NCI-H226 (cell line): ENCODE measurements around the gene FCRL5.
A peak's percentile ranks its signal among the peaks of the same experiment; 100 is the strongest.

Experiments used
- DNase-seq: peaks from one replicate; pipeline ENCODE4 v3.0.0-alpha.2; 2015

Gene FCRL5

DNA sequence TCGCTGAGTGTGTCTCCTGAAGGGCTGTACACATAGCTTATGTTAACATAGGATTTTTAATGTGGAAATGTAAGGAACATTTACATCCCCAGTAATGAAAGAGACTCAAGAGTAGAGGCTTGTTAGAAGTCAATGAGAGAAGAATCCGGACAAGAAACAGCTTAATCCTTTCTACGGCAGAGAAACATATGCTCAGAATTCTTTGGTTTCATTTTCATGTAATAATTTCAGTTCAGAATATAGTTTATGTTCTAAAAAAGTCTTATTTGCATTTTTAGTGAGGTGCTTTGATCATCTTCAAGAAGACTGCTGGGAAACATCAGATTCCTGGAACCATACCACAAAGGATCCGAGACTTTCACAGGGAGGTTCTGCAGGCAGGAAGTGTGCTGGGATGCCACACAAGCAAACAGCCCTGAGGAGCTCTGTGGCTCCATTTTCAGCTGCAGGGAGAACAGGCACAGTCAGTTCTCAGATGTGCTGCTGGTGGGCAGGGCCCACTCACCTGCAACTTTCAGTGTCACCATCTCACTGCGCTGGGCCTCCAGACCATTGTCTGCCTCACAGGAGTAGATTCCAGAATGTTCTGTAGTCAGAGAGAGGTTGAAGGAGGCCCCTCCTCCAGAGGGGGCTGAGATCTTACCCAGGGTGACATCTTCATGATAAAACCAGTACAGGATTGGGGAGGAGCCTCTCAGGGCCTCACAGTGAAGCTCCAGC is 28.4 kb downstream of the FCRL5 start:
- no peak for DNase-seq

- DNase-seq: no peak
These were observed 31.3 kb downstream of the FCRL5 start for GRCh38 chr1:157521056-157521455.

- no peak for DNase-seq
These were observed 31.9 kb downstream of the FCRL5 start for GRCh38 chr1:157520386-157520935.

GRCh38 chr1:157519451-157519850 is 32.9 kb downstream of the FCRL5 start:
- DNase-seq: no peak

GRCh38 chr1:157517016-157517415 is 35.3 kb downstream of the FCRL5 start:
- DNase-seq: no peak

DNA sequence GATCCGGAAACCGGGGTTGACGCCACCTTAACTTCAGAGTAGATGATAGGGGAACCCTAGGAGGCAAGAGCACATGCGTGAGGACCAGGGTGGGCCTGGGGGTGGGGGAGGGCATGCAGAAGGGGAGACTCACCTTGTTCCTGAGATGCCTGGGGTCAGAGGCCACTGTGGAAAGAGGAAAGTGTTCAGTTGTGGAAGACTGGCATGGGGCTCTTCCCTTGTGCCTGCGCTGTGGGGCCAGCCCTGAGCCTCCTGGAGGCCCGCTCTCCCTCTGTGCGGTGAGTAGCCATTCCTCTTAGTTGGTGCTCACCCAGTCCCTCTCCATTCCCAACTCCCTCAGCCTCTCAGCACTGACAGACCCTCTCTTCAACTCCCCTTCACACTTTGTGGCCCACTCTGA is 36.6 kb downstream of the FCRL5 start:
- DNase-seq: no peak

DNA sequence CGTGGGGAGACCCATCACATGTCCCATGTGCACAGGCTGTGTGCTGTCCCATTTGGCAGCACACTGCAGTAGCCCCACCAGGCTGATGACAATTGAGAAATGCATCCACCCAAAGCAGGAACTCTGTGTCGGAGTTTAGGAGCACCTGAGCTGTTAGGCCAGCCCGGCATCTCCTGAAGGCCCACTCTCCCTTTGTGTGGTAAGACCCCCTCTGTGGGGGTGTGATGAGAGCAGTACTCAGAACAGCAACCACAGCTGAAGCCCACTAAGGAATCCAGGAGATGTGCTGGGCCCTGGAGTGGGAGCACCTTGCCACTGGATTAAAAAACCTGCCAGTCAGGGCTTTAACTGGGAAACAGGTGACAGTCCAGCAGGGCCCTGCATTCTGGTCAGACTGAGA is 37.2 kb downstream of the FCRL5 start:
- DNase-seq: no peak

- no peak for DNase-seq
These were observed 40.0 kb downstream of the FCRL5 start for GRCh38 chr1:157512036-157512969.

DNA sequence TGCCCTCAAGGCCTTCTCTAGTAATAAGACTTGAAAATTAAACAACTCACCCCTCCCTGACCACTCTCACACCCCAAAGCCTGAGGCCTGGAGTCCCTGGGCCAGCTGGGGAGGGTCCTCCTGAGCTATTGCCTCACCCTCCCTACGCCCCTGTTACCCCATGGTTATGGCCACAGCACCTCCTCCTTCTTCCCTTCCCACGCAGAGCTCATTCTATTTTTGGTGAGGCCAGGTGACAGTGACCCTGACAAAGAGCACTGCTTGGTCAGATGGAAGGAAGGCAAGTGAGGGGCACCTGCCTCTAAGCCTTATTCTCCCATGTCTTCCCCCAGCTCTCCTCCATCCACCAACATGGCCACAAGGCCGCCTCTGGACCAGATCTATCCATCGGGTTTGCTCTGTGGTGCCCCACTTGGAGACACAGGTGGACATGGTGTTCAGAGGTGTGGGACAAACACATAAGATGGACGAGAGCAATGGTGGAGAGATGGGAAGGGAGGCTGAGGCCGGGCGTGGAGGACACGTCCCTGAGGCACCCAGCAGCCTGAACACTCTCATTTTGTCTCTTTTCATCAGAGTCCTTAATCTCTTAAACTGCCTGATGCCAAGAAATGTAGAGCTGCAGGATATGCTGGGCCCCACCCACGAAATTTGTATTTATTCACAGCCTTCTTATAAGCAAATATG is 42.6 kb downstream of the FCRL5 start:
- no peak for DNase-seq

GRCh38 chr1:157505481-157506272 is 46.6 kb downstream of the FCRL5 start:
- no peak for DNase-seq

- DNase-seq: no peak
These were observed 47.7 kb downstream of the FCRL5 start for GRCh38 chr1:157504646-157505045.

DNA sequence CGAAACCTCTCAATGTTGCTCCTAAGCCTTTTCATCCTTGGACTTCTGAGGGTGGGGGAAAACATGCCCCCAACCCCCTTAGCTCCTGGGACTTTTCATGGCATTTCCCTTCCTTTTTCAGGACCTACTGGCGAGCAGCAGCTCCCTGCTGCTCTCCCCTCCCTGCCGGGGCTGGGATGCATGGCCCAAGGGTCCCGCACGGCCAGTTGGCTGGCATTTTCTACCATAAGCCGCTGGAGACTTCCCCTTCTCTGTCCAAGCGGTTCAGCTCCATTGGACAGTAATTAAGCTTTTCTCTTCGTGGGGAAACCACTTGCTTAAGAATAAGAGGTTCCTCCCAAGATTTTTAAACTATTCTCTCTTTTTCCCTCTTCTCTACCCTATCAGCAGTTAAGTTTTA is 52.8 kb downstream of the FCRL5 start:
- no peak for DNase-seq

- DNase-seq: no peak
These were observed 53.6 kb downstream of the FCRL5 start for GRCh38 chr1:157498736-157499090.

- DNase-seq: no peak
These were observed 54.2 kb downstream of the FCRL5 start for GRCh38 chr1:157497987-157498735.

DNA sequence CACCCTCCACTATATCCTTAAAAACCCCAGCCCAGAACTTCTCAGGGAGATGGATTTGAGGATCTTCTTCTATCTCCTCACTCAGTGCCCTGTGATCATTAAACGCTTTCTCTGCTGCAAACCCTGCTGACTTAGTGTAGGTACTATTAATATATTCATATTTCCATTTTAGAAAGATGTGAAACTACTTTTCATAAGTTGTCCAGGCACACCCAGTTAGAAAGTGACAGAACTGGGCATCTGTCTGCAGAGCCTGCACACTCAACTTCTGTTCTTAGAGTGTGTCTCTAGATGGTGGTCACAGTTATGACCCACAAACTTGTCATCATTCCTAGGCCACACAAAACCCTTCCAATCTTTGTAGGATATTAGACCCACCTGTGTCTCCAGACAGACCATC is 55.0 kb downstream of the FCRL5 start:
- no peak for DNase-seq

DNA sequence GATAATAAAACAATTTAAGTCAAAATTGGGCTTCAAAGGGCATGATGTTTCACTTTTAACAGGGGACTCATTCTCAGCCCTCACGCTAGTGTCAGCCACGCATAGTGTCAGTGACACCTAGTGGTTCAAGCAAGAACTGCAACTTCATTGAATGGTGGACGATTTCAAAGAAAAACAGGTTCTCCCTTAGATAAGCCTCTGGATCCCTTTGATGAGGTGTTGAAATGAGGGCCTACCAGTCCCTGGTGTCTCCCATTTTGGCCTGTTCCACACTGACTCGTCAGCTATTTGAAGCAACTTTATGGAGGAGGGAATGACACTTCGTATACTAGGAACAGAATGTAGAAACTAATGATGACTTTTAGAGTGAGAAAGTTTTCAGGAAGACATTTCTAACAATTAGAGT is 56.2 kb downstream of the FCRL5 start:
- DNase-seq: peak; percentile 32

DNA sequence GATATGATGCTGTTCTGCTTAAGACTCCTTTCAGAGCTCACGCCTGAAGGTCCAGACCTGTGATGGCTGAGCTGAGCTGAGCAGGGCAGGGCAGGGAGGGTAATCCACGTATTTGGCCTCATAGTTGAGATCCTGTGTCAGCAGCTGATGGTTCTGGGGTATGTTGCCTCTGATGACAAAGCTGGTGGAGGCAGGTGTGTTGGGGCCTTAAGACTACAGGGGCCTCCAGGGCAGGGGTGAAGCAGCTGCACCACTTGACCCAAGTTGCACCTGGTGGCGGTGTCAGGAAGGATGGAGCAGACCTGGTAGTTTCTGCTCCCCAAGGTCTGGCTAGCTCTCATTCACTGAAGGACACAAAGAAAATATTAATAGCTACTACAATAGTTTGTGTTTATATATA is 57.0 kb downstream of the FCRL5 start:
- DNase-seq: no peak

DNA sequence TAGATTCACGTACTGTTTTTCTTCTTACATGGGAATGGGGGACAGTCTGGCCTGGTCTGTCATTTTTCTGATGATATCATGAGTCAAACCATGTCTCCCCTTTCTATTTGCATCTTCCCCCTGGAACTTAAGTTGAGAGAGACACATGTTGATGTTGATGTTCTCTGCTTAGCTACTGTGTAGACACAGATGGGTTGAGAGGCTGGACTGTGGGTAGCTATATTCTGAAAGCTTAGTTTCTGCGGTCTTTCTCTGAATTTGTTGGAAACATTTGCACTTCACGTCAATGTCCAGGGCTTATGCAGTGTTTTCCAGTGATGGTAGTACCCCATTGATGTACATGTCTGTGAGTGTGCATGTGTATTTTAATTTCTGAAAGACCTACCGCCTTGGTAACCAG is 58.2 kb downstream of the FCRL5 start:
- no peak for DNase-seq

- DNase-seq: no peak
These were observed 61.7 kb downstream of the FCRL5 start for GRCh38 chr1:157490467-157491165.

DNA sequence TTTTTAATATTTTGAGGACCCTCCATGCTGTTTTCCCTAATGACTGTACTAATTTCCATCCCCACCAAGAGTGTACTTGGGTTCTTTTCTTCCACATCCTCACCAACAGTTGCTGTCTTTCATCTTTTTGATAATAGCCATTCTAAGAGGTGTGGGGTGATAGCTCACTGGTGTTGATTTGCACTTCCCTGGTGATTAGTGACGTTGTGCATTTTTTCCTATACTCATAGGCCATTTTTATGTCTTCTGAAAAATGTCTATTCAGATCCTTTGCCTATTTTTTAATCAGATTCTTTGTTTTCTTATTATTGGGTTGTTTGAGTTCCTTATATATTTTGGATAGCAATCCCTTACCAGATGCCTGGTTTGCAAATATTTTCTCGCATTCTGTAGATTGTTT is 64.2 kb downstream of the FCRL5 start:
- no peak for DNase-seq

DNA sequence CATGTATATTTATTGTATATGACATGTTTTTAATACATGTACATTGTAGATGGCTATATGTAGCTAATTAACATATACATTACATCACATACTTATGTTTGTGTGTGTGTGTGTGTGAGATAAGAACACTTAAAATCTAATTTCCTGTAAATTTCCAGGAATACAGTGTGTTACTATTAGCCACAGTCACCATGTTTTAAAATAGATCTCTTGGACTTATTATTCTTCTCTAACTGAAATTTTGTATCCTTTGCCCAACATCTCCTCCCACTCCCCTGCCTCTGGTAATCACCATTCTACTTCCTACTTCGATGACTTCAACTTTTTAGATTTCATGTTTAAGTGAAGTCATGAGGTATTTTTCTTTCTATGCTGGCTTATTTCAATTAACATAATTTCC is 64.8 kb downstream of the FCRL5 start:
- no peak for DNase-seq
